Measurements from ENCODE around the gene ESR1.
"Not testable (repeated sequence)": the region's sequence is repeated elsewhere in the genome, so short reads cannot be mapped to it uniquely, and the experiment has no call there.

Gene ESR1

GRCh38 chr6:151899796-151900195, 92.3 kb downstream of the ESR1 start:
- DNase-seq, result not testable (repeated sequence)

- DNase-seq, result no peak
Measured at GRCh38 chr6:151900256-151900655, 92.8 kb downstream of the ESR1 start.

- DNase-seq, result no peak
Measured at GRCh38 chr6:151901009-151901411, 93.5 kb downstream of the ESR1 start.

GRCh38 chr6:151904631-151905030, 97.1 kb downstream of the ESR1 start:
- no peak for DNase-seq

- no peak for DNase-seq
Measured at GRCh38 chr6:151905072-151905471, 97.6 kb downstream of the ESR1 start.

- no peak for DNase-seq
Measured at GRCh38 chr6:151905854-151906253, 98.4 kb downstream of the ESR1 start.

- no peak for DNase-seq
Measured at GRCh38 chr6:151911401-151911800, 103.9 kb downstream of the ESR1 start.

GRCh38 chr6:151914484-151914883, 107.0 kb downstream of the ESR1 start:
- no peak for DNase-seq

GRCh38 chr6:151916075-151916474, 108.6 kb downstream of the ESR1 start:
- no peak for DNase-seq

GRCh38 chr6:151916680-151917164, 109.2 kb downstream of the ESR1 start:
- DNase-seq, result no peak

GRCh38 chr6:151917531-151918329, 110.2 kb downstream of the ESR1 start:
- no peak for DNase-seq

GRCh38 chr6:151940307-151940706, 132.8 kb downstream of the ESR1 start:
- DNase-seq, result no peak

- DNase-seq, result no peak
Measured at GRCh38 chr6:151948002-151948743, 140.7 kb downstream of the ESR1 start.

- DNase-seq, result no peak
Measured at GRCh38 chr6:151958332-151958731, 150.8 kb downstream of the ESR1 start.

- no peak for DNase-seq
Measured at GRCh38 chr6:151959086-151959485, 151.6 kb downstream of the ESR1 start.

GRCh38 chr6:151961809-151962208, 154.3 kb downstream of the ESR1 start:
- no peak for DNase-seq

GRCh38 chr6:151962246-151962846, 154.9 kb downstream of the ESR1 start:
- DNase-seq, result no peak

- DNase-seq, result no peak
Measured at GRCh38 chr6:151963001-151963400, 155.5 kb downstream of the ESR1 start.

- not testable (repeated sequence) for DNase-seq
Measured at GRCh38 chr6:151964412-151964811, 156.9 kb downstream of the ESR1 start.

GRCh38 chr6:151974061-151974617, 166.7 kb downstream of the ESR1 start:
- no peak for DNase-seq

- no peak for DNase-seq
Measured at GRCh38 chr6:151975795-151976194, 168.3 kb downstream of the ESR1 start.

- not testable (repeated sequence) for DNase-seq
Measured at GRCh38 chr6:151988199-151988598, 180.7 kb downstream of the ESR1 start.

GRCh38 chr6:151992091-151992490, 184.6 kb downstream of the ESR1 start:
- no peak for DNase-seq

Measured in activated CD8-positive, alpha-beta memory T cell treated with anti-CD3 and anti-CD28 coated beads, Interleukin-2, amount 50 U/mL, for 48 hours (primary cell).